CD8-positive, alpha-beta memory T cell (primary cell): Measurements from ENCODE around the gene EXOSC6. TPM values are rescaled to one million over a fixed set of nuclear protein-coding genes. Genes with fewer than 3 reads are reported as not detected.
"Not testable (repeated sequence)": the region's sequence is repeated elsewhere in the genome, so short reads cannot be mapped to it uniquely, and the experiment has no call there.

ENCODE experiments used
- CTCF ChIA-PET: fragments of 350-600 bp; sonication (Branson Sonifier 250); formaldehyde crosslinking; loops from one replicate; lab custom pipeline; 2021; ENCODE audit warnings: antibody characterized with exemption; lab: Charles Lee
- POLR2A ChIA-PET: fragments of 350-600 bp; sonication (Branson Sonifier 250); formaldehyde crosslinking; loops from one replicate; lab custom pipeline; 2021; ENCODE audit warnings: antibody characterized with exemption; lab: Charles Lee
- DNase-seq, 5 donors: peaks; one replicate each; pipeline versions ENCODE4 v3.0.0 to v3.0.0-alpha.2; 2020 to 2022; ENCODE audit warnings: mixed read lengths in 1 of 5
- H3K27ac ChIP-seq: one replicate; pipeline ENCODE4 v1.7.0; 2013; ENCODE audit warnings: low read depth, mild to moderate bottlenecking, low read length, moderate library complexity
- H3K27me3 ChIP-seq: 2 replicates; pipeline ENCODE4 v1.7.0; 2013; ENCODE audit warnings: low read length, mild to moderate bottlenecking; ENCODE audit not compliant: insufficient read depth, poor library complexity, severe bottlenecking
- H3K36me3 ChIP-seq: 2 replicates; pipeline ENCODE4 v1.7.0; 2013; ENCODE audit warnings: mild to moderate bottlenecking, low read length, moderate library complexity; ENCODE audit not compliant: insufficient read depth
- H3K4me1 ChIP-seq: 2 replicates; pipeline ENCODE4 v1.7.0; 2013; ENCODE audit warnings: mild to moderate bottlenecking, low read length, moderate library complexity; ENCODE audit not compliant: insufficient read depth
- H3K4me3 ChIP-seq: 2 replicates; pipeline ENCODE4 v1.7.0; 2013; ENCODE audit warnings: mild to moderate bottlenecking, low read length
- H3K9me3 ChIP-seq: 2 replicates; pipeline ENCODE4 v1.7.0; 2013; ENCODE audit warnings: mild to moderate bottlenecking, low read length
- H3K27ac Mint-ChIP-seq, 8 donors: one replicate each; pipeline ENCODE4 v1.8.0; 2020 to 2021; ENCODE audit warnings: mixed read lengths in 8 of 8, mild to moderate bottlenecking in 6 of 8, inconsistent platforms in 3 of 8, moderate library complexity in 3 of 8
- H3K27me3 Mint-ChIP-seq, 2 donors: one replicate each; pipeline ENCODE4 v1.8.0; 2020 to 2021; ENCODE audit warnings: mixed read lengths in 2 of 2, mild to moderate bottlenecking in 1 of 2, moderate library complexity in 1 of 2
- H3K36me3 Mint-ChIP-seq, 3 donors: one replicate each; pipeline ENCODE4 v1.8.0; 2020 to 2021; ENCODE audit warnings: mixed read lengths in 3 of 3, inconsistent platforms in 1 of 3, mild to moderate bottlenecking in 1 of 3
- H3K4me1 Mint-ChIP-seq, 3 donors: one replicate each; pipeline ENCODE4 v1.8.0; 2020 to 2021; ENCODE audit warnings: mixed read lengths in 3 of 3, inconsistent platforms in 1 of 3, mild to moderate bottlenecking in 1 of 3
- H3K4me3 Mint-ChIP-seq, 7 donors: one replicate each; pipeline ENCODE4 v1.8.0; 2020 to 2021; ENCODE audit warnings: mixed read lengths in 7 of 7, mild to moderate bottlenecking in 6 of 7, moderate library complexity in 4 of 7, inconsistent platforms in 2 of 7
- H3K9me3 Mint-ChIP-seq, 5 donors: one replicate each; pipeline ENCODE4 v1.8.0; 2020 to 2022; ENCODE audit warnings: mixed read lengths in 5 of 5, mild to moderate bottlenecking in 3 of 5, moderate library complexity in 2 of 5, inconsistent platforms in 1 of 5
- polyA plus RNA-seq: library from polyadenylated mRNA; unstranded; fragments of 300-500 nt; fragmentation: Illumina TruSeq; gene quantifications from one replicate; pipeline ENCODE4 v1.2.3, GENCODE V29; 2021
- total RNA-seq, 2 experiments: library from RNA; stranded (reverse); gene quantifications; one replicate each; pipeline ENCODE4 v1.2.3, GENCODE V29; 2021

Gene EXOSC6
- total and polyA plus RNA-seq, 3 experiments from 2014 or later = 14.3 to 44.5 (median 43.1) TPM

GRCh38 chr16:70289229-70290094, 37.7 kb upstream of the EXOSC6 start, which contains the start of gene AARS1:
Gene AARS1, minus strand, starts transcription at chr16:70289506. Its CDS starts 6,743 bp downstream, at chr16:70282763.
- Mint-ChIP-seq H3K4me1 (peaks cover 12 to 25% (median 24%) of the 10 kb centered on the region in 3 donors), H3K27ac (peak within 1 kb of the TSS; percentile 67 to 100 (median 96)), H3K9me3 (no peaks in the 10 kb centered on the region), H3K4me3 (peak within 1 kb of the TSS; percentile 90 to 98 (median 97)), H3K36me3 (peaks cover 0 to 8% (median 0%) of the 10 kb centered on the region in 3 donors), H3K27me3 (peaks cover 0 to 2% of the 10 kb centered on the region in 2 donors)
- H3K27me3 ChIP-seq = no peaks in the 10 kb centered on the region
- peak within 1 kb of the TSS; percentile 93 for H3K27ac ChIP-seq
- H3K4me1 ChIP-seq = peaks cover 8% of the 10 kb centered on the region
- ChIA-PET CTCF (interaction anchor here (0.5 to 1.8 kb wide), 7 partner anchors 9 to 57 kb away, joined by 3 to 6 read pairs (median 3); partner anchors contain the start of genes DDX19A, DDX19B and EXOSC6), POLR2A (interaction anchor here (0.9 to 2.5 kb wide), 9 partner anchors 9 to 527 kb away, joined by 3 to 44 read pairs (median 5); partner anchors contain the start of genes COG4, DDX19A, DDX19B and EXOSC6)
- no peaks in the 10 kb centered on the region for H3K9me3 ChIP-seq
- no peaks in the 10 kb centered on the region for H3K36me3 ChIP-seq
- H3K4me3 ChIP-seq = peak within 1 kb of the TSS; percentile 67
- peak; percentile 92 to 97 (median 96) for DNase-seq

- H3K9me3 ChIP-seq, H3K27me3 ChIP-seq, H3K36me3 ChIP-seq, H3K9me3 Mint-ChIP-seq, H3K4me3 ChIP-seq, H3K27ac ChIP-seq, H3K27me3 Mint-ChIP-seq, DNase-seq: not testable (repeated sequence)
- Mint-ChIP-seq H3K4me3 (peak overlapping the region; percentile 37 to 95 (median 76)), H3K27ac (peak overlapping the region in 5 of 8 donors; percentile 35 to 75 (median 68)), H3K36me3 (peaks cover 0 to 18% (median 2%) of the 10 kb centered on the region in 3 donors), H3K4me1 (peaks cover 17 to 43% (median 42%) of the 10 kb centered on the region in 3 donors)
- H3K4me1 ChIP-seq = peaks cover 17% of the 10 kb centered on the region
- ChIA-PET POLR2A (interaction anchor here (0.6 to 2.5 kb wide), 2 partner anchors 11 to 408 kb away, joined by 3 to 44 read pairs; partner anchors contain the start of gene DDX19B), CTCF (interaction anchor here (1.0 to 2.0 kb wide), 4 partner anchors 9 to 20 kb away, joined by 3 to 7 read pairs (median 5); partner anchors contain the start of gene DDX19B)
Measured at GRCh38 chr16:70287304-70287971, 35.7 kb upstream of the EXOSC6 start.

GRCh38 chr16:70276392-70276791, 24.7 kb upstream of the EXOSC6 start:
- Mint-ChIP-seq H3K4me3 (no peak overlapping the region), H3K4me1 (peaks cover 0 to 6% (median 3%) of the 10 kb centered on the region in 3 donors), H3K9me3 (no peaks in the 10 kb centered on the region), H3K36me3 (peaks cover 9 to 69% (median 17%) of the 10 kb centered on the region in 3 donors), H3K27me3 (no peaks in the 10 kb centered on the region), H3K27ac (peak overlapping the region in 3 of 8 donors; percentile 19 to 58 (median 36))
- CTCF ChIA-PET = interaction anchor here (1.6 kb wide), 1 partner anchor 9 kb away, joined by 4 read pairs; no protein-coding TSS in a partner anchor
- Histone ChIP-seq H3K4me3 (no peak overlapping the region), H3K27ac (no peak overlapping the region), H3K27me3 (no peaks in the 10 kb centered on the region), H3K36me3 (peaks cover 25% of the 10 kb centered on the region), H3K4me1 (no peaks in the 10 kb centered on the region), H3K9me3 (no peaks in the 10 kb centered on the region)
- POLR2A ChIA-PET = no interaction called here
- DNase-seq = no peak

- Mint-ChIP-seq H3K9me3 (no peaks in the 10 kb centered on the region), H3K27me3 (no peaks in the 10 kb centered on the region), H3K4me3 (no peak overlapping the region), H3K36me3 (peaks cover 16 to 72% (median 28%) of the 10 kb centered on the region in 3 donors), H3K27ac (no peak overlapping the region), H3K4me1 (peaks cover 0 to 3% (median 3%) of the 10 kb centered on the region in 3 donors)
- no peak overlapping the region for H3K27ac ChIP-seq
- no peaks in the 10 kb centered on the region for H3K27me3 ChIP-seq
- ChIA-PET POLR2A (interaction anchor here (0.7 kb wide), 1 partner anchor 132 kb away, joined by 4 read pairs; no protein-coding TSS in a partner anchor), CTCF (interaction anchor here (0.7 to 2.1 kb wide), 2 partner anchors 20 to 813 kb away, joined by 4 to 8 read pairs; partner anchors contain the start of gene EXOSC6)
- no peaks in the 10 kb centered on the region for H3K9me3 ChIP-seq
- H3K36me3 ChIP-seq = peaks cover 40% of the 10 kb centered on the region
- H3K4me1 ChIP-seq = no peaks in the 10 kb centered on the region
- DNase-seq = no peak
- H3K4me3 ChIP-seq = no peak overlapping the region
Measured at GRCh38 chr16:70271696-70272095, 20.0 kb upstream of the EXOSC6 start.

GRCh38 chr16:70270176-70270575, 18.4 kb upstream of the EXOSC6 start:
- no peaks in the 10 kb centered on the region for H3K27me3 Mint-ChIP-seq
- ChIA-PET CTCF (no interaction called here), POLR2A (no interaction called here)
- peaks cover 11 to 74% (median 28%) of the 10 kb centered on the region in 3 donors for H3K36me3 Mint-ChIP-seq
- H3K4me3 ChIP-seq = no peak overlapping the region
- no peak for DNase-seq
- no peaks in the 10 kb centered on the region for H3K9me3 ChIP-seq
- H3K4me1 Mint-ChIP-seq = no peaks in the 10 kb centered on the region
- no peaks in the 10 kb centered on the region for H3K9me3 Mint-ChIP-seq
- H3K36me3 ChIP-seq = peaks cover 46% of the 10 kb centered on the region
- H3K27ac ChIP-seq = no peak overlapping the region
- peak overlapping the region in 1 of 8 donors; percentile 61 for H3K27ac Mint-ChIP-seq
- H3K27me3 ChIP-seq = no peaks in the 10 kb centered on the region
- no peak overlapping the region for H3K4me3 Mint-ChIP-seq
- H3K4me1 ChIP-seq = no peaks in the 10 kb centered on the region

- no peaks in the 10 kb centered on the region for H3K27me3 ChIP-seq
- H3K4me3 ChIP-seq = no peak overlapping the region
- no peak overlapping the region for H3K27ac ChIP-seq
- H3K4me1 ChIP-seq = no peaks in the 10 kb centered on the region
- no peak overlapping the region for H3K27ac Mint-ChIP-seq
- peaks cover 53% of the 10 kb centered on the region for H3K36me3 ChIP-seq
- DNase-seq = peak in 1 of 5 donors; percentile 30
- H3K9me3 ChIP-seq = no peaks in the 10 kb centered on the region
- POLR2A ChIA-PET = no interaction called here
- no peaks in the 10 kb centered on the region for H3K9me3 Mint-ChIP-seq
- peaks cover 11 to 75% (median 35%) of the 10 kb centered on the region in 3 donors for H3K36me3 Mint-ChIP-seq
- H3K4me1 Mint-ChIP-seq = no peaks in the 10 kb centered on the region
- H3K27me3 Mint-ChIP-seq = no peaks in the 10 kb centered on the region
- H3K4me3 Mint-ChIP-seq = no peak overlapping the region
- CTCF ChIA-PET = no interaction called here
Measured at GRCh38 chr16:70269471-70269870, 17.7 kb upstream of the EXOSC6 start.

- H3K4me1 ChIP-seq, H3K9me3 ChIP-seq, H3K27me3 ChIP-seq, DNase-seq, H3K27me3 Mint-ChIP-seq, H3K27ac Mint-ChIP-seq, H3K27ac ChIP-seq, H3K4me3 Mint-ChIP-seq, H3K4me1 Mint-ChIP-seq, H3K9me3 Mint-ChIP-seq, H3K4me3 ChIP-seq: not testable (repeated sequence)
- peaks cover 60% of the 10 kb centered on the region for H3K36me3 ChIP-seq
- CTCF ChIA-PET = interaction anchor here (0.9 to 1.7 kb wide), 7 partner anchors 9 to 79 kb away, joined by 3 to 7 read pairs (median 4); partner anchors contain the start of genes DDX19A and EXOSC6
- H3K36me3 Mint-ChIP-seq = peaks cover 7 to 81% (median 32%) of the 10 kb centered on the region in 3 donors
- POLR2A ChIA-PET = interaction anchor here (0.6 kb wide), 1 partner anchor 12 kb away, joined by 4 read pairs; no protein-coding TSS in a partner anchor
Measured at GRCh38 chr16:70267922-70268321, 16.2 kb upstream of the EXOSC6 start.
